Activated T-helper 2 cell treated with anti-CD3 and anti-CD28 coated beads, Interferon-gamma antibody, Interleukin-2, Interleukin-4, amounts not matched to agents 10 μg/mL and 5 μg/mL and 100 μg/mL, durations not matched to agents 14 hours and 24 hours and 36 hours (primary cell): ENCODE results near the gene ANXA8. TPM values are rescaled to one million over a fixed set of nuclear protein-coding genes. Genes with fewer than 3 reads are reported as not detected.

Experiments used
- DNase-seq: peaks from one replicate; pipeline ENCODE4 v3.0.0; 2021; ENCODE audit warnings: low spot score
- H3K27ac Mint-ChIP-seq: one replicate; pipeline ENCODE4 v1.8.0; 2021; ENCODE audit warnings: mixed read lengths
- H3K27me3 Mint-ChIP-seq: one replicate; pipeline ENCODE4 v1.8.0; 2021; ENCODE audit warnings: low read depth, mixed read lengths
- H3K36me3 Mint-ChIP-seq: one replicate; pipeline ENCODE4 v1.8.0; 2021; ENCODE audit warnings: low read depth, mixed read lengths
- H3K4me1 Mint-ChIP-seq: one replicate; pipeline ENCODE4 v1.8.0; 2021; ENCODE audit warnings: low read depth, mixed read lengths
- H3K4me3 Mint-ChIP-seq: one replicate; pipeline ENCODE4 v1.8.0; 2021; ENCODE audit warnings: low read depth, mild to moderate bottlenecking, moderate library complexity, mixed read lengths
- H3K9me3 Mint-ChIP-seq: one replicate; pipeline ENCODE4 v1.8.0; 2021; ENCODE audit warnings: mixed read lengths
- intact Hi-C: fragments of 100-400 bp; cut with micrococcal nuclease; formaldehyde crosslinking; loops from one replicate; pipeline ENCODE4 v1.15.1; 2023
- total RNA-seq: library from RNA; stranded (reverse); gene quantifications from 2 replicates; pipeline ENCODE4 v1.2.3, GENCODE V29; 2022

The ANXA8 gene
- total RNA-seq, 1 donor from 2014 or later = 7.0 TPM

GRCh38 chr10:47425813-47426419 lies 58.0 kb downstream of the ANXA8 start:
- Mint-ChIP-seq H3K9me3 (no peaks in the 10 kb centered on the region), H3K36me3 (no peaks in the 10 kb centered on the region), H3K27ac (no peak overlapping the region), H3K4me3 (no peak overlapping the region), H3K4me1 (no peaks in the 10 kb centered on the region), H3K27me3 (peaks cover 41% of the 10 kb centered on the region)
- peak; percentile 4 for DNase-seq
- intact Hi-C loops = no loop called here

- DNase-seq = no peak
- no peaks in the 10 kb centered on the region for H3K36me3 Mint-ChIP-seq
- no peaks in the 10 kb centered on the region for H3K4me1 Mint-ChIP-seq
- intact Hi-C loops = no loop called here
- H3K9me3 Mint-ChIP-seq = no peaks in the 10 kb centered on the region
- H3K27me3 Mint-ChIP-seq = peaks cover 24% of the 10 kb centered on the region
- H3K4me3 Mint-ChIP-seq = no peak overlapping the region
- no peak overlapping the region for H3K27ac Mint-ChIP-seq
These were observed 59.7 kb downstream of the ANXA8 start for GRCh38 chr10:47424231-47424630.

GRCh38 chr10:47423476-47423875 lies 60.4 kb downstream of the ANXA8 start:
- peaks cover 17% of the 10 kb centered on the region for H3K27me3 Mint-ChIP-seq

GRCh38 chr10:47421057-47421952 lies 62.6 kb downstream of the ANXA8 start:
- Mint-ChIP-seq H3K4me3 (no peak overlapping the region), H3K27me3 (peaks cover 11% of the 10 kb centered on the region)

More at GRCh38 chr10:47423476-47423875, 60.4 kb downstream of the ANXA8 start:
- no peak for DNase-seq
- H3K36me3 Mint-ChIP-seq = no peaks in the 10 kb centered on the region
- H3K27ac Mint-ChIP-seq = no peak overlapping the region
- H3K4me3 Mint-ChIP-seq = no peak overlapping the region
- no peaks in the 10 kb centered on the region for H3K9me3 Mint-ChIP-seq
- H3K4me1 Mint-ChIP-seq = no peaks in the 10 kb centered on the region
- intact Hi-C loops = no loop called here

GRCh38 chr10:47420305-47421056 lies 63.4 kb downstream of the ANXA8 start:
- Mint-ChIP-seq H3K4me3 (no peak overlapping the region), H3K4me1 (no peaks in the 10 kb centered on the region), H3K9me3 (no peaks in the 10 kb centered on the region), H3K36me3 (no peaks in the 10 kb centered on the region), H3K27ac (no peak overlapping the region), H3K27me3 (peaks cover 11% of the 10 kb centered on the region)
- intact Hi-C loops = no loop called here
- DNase-seq = no peak

More at GRCh38 chr10:47421057-47421952, 62.6 kb downstream of the ANXA8 start:
- intact Hi-C loops = no loop called here
- H3K36me3 Mint-ChIP-seq = no peaks in the 10 kb centered on the region
- H3K9me3 Mint-ChIP-seq = no peaks in the 10 kb centered on the region
- DNase-seq = no peak
- no peak overlapping the region for H3K27ac Mint-ChIP-seq
- no peaks in the 10 kb centered on the region for H3K4me1 Mint-ChIP-seq

GRCh38 chr10:47419421-47419820 lies 64.5 kb downstream of the ANXA8 start:
- DNase-seq = no peak
- H3K27me3 Mint-ChIP-seq = peaks cover 11% of the 10 kb centered on the region
- no peaks in the 10 kb centered on the region for H3K9me3 Mint-ChIP-seq
- intact Hi-C loops = no loop called here
- no peak overlapping the region for H3K27ac Mint-ChIP-seq
- no peak overlapping the region for H3K4me3 Mint-ChIP-seq
- no peaks in the 10 kb centered on the region for H3K36me3 Mint-ChIP-seq
- no peaks in the 10 kb centered on the region for H3K4me1 Mint-ChIP-seq

- no peaks in the 10 kb centered on the region for H3K36me3 Mint-ChIP-seq
- DNase-seq = no peak
- H3K27me3 Mint-ChIP-seq = peaks cover 9% of the 10 kb centered on the region
- H3K27ac Mint-ChIP-seq = no peak overlapping the region
- no peaks in the 10 kb centered on the region for H3K4me1 Mint-ChIP-seq
- H3K9me3 Mint-ChIP-seq = no peaks in the 10 kb centered on the region
- no peak overlapping the region for H3K4me3 Mint-ChIP-seq
- intact Hi-C loops = no loop called here
These were observed 64.9 kb downstream of the ANXA8 start for GRCh38 chr10:47418966-47419365.

GRCh38 chr10:47418321-47418720 lies 65.6 kb downstream of the ANXA8 start:
- Mint-ChIP-seq H3K4me1 (no peaks in the 10 kb centered on the region), H3K27me3 (peaks cover 9% of the 10 kb centered on the region), H3K36me3 (no peaks in the 10 kb centered on the region), H3K4me3 (no peak overlapping the region), H3K9me3 (no peaks in the 10 kb centered on the region), H3K27ac (no peak overlapping the region)
- intact Hi-C loops = no loop called here
- DNase-seq = no peak

Other genes with a start within 250 kb of the ANXA8 start
- 0.11 and 0.25 TPM in 2 replicates for gene GDF10, start 183.9 kb downstream of the ANXA8 start, total RNA-seq
- not detected in 2 replicates for gene GDF2, start 161.7 kb downstream of the ANXA8 start, total RNA-seq
- not detected in 2 replicates for gene RBP3, start 135.8 kb downstream of the ANXA8 start, total RNA-seq
- 1.4 and 1.7 TPM in 2 replicates for gene ZNF488, start 99.8 kb downstream of the ANXA8 start, total RNA-seq
- gene FAM25G, start 7.6 kb upstream of the ANXA8 start, total RNA-seq = not detected in 2 replicates
- 32.1 and 33.9 TPM in 2 replicates for gene AGAP9, start 39.5 kb upstream of the ANXA8 start, total RNA-seq